Kidney (tissue), 14 donors: ENCODE measurements around the gene TCF12. TPM values are rescaled to one million over a fixed set of nuclear protein-coding genes. Genes with fewer than 3 reads are reported as not detected.

ENCODE experiments used
- DNase-seq, 5 donors: peaks; one replicate each; pipeline ENCODE4 v3.0.0-alpha.2; 2013 to 2020
- FAIRE-seq: peaks from 2 replicates; lab custom pipeline; 2012; peaks lifted over from hg19 to GRCh38; lab: Jason Lieb, UNC
- H3K27ac ChIP-seq, 2 donors: one replicate each; pipeline ENCODE4 v1.7.0; 2013; ENCODE audit warnings: low read depth in 2 of 2, low read length in 2 of 2, inconsistent platforms in 1 of 2
- H3K27me3 ChIP-seq: one replicate; pipeline ENCODE4 v1.7.1; 2013; ENCODE audit warnings: low read length, inconsistent platforms; ENCODE audit not compliant: control insufficient read depth, insufficient read depth
- H3K36me3 ChIP-seq, 3 donors: one replicate each; pipeline versions ENCODE4 v1.7.0 to v1.7.1; 2013; ENCODE audit warnings: low read length in 3 of 3, control low read depth in 1 of 3, inconsistent platforms in 1 of 3; ENCODE audit not compliant: insufficient read depth in 3 of 3, control insufficient read depth in 2 of 3
- H3K4me1 ChIP-seq, 3 donors: one replicate each; pipeline versions ENCODE4 v1.7.0 to v1.7.1; 2013; ENCODE audit warnings: low read length in 3 of 3, inconsistent platforms in 1 of 3, low read depth in 1 of 3; ENCODE audit not compliant: control insufficient read depth in 2 of 3, insufficient read depth in 2 of 3
- H3K4me3 ChIP-seq, 3 donors: one replicate each; pipeline versions ENCODE4 v1.7.0 to v1.8.1; 2013; ENCODE audit warnings: low read length in 3 of 3, control low read depth in 1 of 3, inconsistent platforms in 1 of 3
- H3K9ac ChIP-seq, 3 donors: one replicate each; pipeline versions ENCODE4 v1.7.0 to v1.7.1; 2013; ENCODE audit warnings: low read length in 3 of 3, control low read depth in 1 of 3, inconsistent platforms in 1 of 3
- H3K9me3 ChIP-seq, 3 donors: one replicate each; pipeline versions ENCODE4 v1.7.0 to v1.7.1; 2013; ENCODE audit warnings: low read length in 3 of 3, control low read depth in 1 of 3, inconsistent platforms in 1 of 3; ENCODE audit not compliant: control insufficient read depth in 2 of 3, insufficient read depth in 1 of 3
- intact Hi-C: fragments of 100-400 bp; cut with DNase I; formaldehyde crosslinking; loops from one replicate; pipeline ENCODE4 v1.11.1; 2022
- polyA plus RNA-seq: library from polyadenylated mRNA; stranded (reverse); fragments of 350-450 nt; fragmentation: Illumina TruSeq; extraction: RNeasy Lipid Tissue Mini Kit (QIAGEN cat#74804); gene quantifications from one replicate; pipeline ENCODE4 v1.2.3, GENCODE V29; 2014; ENCODE audit warnings: low read depth, low replicate concordance; ENCODE audit not compliant: insufficient read depth
- total RNA-seq: library from RNA; stranded (reverse); fragmentation: NEBNext Ultra II Directional; extraction: Animal tissue kit (Norgen Biotek cat#: 25700); gene quantifications from one replicate; pipeline ENCODE4 v1.2.1, GENCODE V29; 2021
- TF ChIP-seq, protein P1 (sequence below): IDR thresholded peaks from 3 replicates; pipeline ENCODE4 v1.5.1; 2012; ENCODE audit warnings: mild to moderate bottlenecking, moderate library complexity, borderline replicate concordance; ENCODE audit not compliant: insufficient read depth; ENCODE audit errors: extremely low read depth
- donor health status: control.
- donor health status: control.
- donor health status: control.
- donor health status: control.
- donor health status: control.
- donor health status: DM: yes; HTN: yes; CAD: no.
- donor health status: Normal renal cell carcinoma (clear cell type).

Gene TCF12
- total and polyA plus RNA-seq, 2 donors from 2014 or later, result 16.3 to 116 TPM

DNA sequence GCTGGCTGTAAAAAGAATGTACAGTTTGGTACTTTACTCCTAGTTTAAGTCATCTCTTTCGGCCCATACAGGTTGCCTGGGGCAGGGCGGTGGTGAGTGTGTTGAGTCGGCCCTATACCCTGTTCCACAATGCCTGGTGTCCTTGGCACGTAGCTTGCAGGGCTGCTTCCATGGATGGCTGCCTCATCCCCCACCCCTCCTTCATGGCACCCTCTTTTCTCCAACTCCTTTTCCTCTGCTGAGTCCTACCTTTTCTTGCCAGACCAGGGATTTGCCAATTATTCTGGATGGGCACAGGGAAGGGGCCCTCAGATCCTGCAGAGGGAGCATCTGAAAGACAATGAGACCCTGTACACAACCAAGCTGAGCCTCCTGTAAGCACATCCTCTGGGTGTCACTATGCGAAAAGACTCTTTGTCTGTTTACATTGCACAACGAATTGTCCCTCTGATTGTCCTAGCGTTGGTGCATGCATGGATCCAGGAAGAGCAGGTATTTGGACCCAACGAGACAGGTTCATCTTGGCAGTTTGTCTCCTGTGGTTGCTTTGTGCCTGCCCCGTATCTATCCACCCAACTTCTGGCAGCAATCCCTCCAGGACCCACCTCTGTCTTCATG, 384.3 kb downstream of the TCF12 start:
- TF ChIP-seq, protein P1, sequence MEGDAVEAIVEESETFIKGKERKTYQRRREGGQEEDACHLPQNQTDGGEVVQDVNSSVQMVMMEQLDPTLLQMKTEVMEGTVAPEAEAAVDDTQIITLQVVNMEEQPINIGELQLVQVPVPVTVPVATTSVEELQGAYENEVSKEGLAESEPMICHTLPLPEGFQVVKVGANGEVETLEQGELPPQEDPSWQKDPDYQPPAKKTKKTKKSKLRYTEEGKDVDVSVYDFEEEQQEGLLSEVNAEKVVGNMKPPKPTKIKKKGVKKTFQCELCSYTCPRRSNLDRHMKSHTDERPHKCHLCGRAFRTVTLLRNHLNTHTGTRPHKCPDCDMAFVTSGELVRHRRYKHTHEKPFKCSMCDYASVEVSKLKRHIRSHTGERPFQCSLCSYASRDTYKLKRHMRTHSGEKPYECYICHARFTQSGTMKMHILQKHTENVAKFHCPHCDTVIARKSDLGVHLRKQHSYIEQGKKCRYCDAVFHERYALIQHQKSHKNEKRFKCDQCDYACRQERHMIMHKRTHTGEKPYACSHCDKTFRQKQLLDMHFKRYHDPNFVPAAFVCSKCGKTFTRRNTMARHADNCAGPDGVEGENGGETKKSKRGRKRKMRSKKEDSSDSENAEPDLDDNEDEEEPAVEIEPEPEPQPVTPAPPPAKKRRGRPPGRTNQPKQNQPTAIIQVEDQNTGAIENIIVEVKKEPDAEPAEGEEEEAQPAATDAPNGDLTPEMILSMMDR, result no peak
- no peak for FAIRE-seq
- intact Hi-C loops, result loop anchor here (10.0 kb wide), 1 partner anchor 158 kb away; no protein-coding TSS in a partner anchor

DNA sequence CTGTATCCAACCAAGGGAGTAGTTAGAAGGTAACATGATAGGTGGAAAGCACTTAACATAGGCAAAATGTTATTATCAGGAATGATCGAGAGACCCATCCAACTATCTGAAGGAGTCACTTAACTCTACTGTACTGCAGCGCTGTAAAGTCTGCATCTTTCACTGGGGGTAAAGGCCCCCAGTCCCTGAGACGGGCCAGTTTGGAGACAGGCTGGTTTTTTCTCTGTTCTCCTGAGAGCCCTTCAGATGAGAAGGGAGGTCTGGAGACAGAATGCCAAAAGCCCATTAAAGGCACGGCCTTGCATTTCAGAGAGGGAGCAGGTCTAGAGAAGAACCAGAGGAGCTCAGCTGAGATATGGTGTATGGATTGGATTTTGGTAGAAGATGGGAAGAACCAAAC, 386.6 kb downstream of the TCF12 start:
- Histone ChIP-seq H3K27me3 (no peaks in the 10 kb centered on the region), H3K36me3 (no peaks in the 10 kb centered on the region), H3K27ac (no peak overlapping the region), H3K4me1 (peaks cover 0 to 2% (median 0%) of the 10 kb centered on the region in 3 donors), H3K9ac (no peak overlapping the region), H3K4me3 (no peak overlapping the region), H3K9me3 (no peaks in the 10 kb centered on the region)
- FAIRE-seq (no peak), DNase-seq (no peak)
- TF ChIP-seq, protein P1, result no peak
- intact Hi-C loops, result loop anchor here (10.0 kb wide), 1 partner anchor 160 kb away; no protein-coding TSS in a partner anchor

More for the DNA sequence above, 384.3 kb downstream of the TCF12 start:
- DNase-seq, result no peak
- H3K4me3 ChIP-seq, result no peak overlapping the region
- no peaks in the 10 kb centered on the region for H3K27me3 ChIP-seq
- peaks cover 0 to 2% (median 0%) of the 10 kb centered on the region in 3 donors for H3K4me1 ChIP-seq
- H3K27ac ChIP-seq, result no peak overlapping the region
- no peaks in the 10 kb centered on the region for H3K9me3 ChIP-seq
- H3K9ac ChIP-seq, result no peak overlapping the region
- no peaks in the 10 kb centered on the region for H3K36me3 ChIP-seq

DNA sequence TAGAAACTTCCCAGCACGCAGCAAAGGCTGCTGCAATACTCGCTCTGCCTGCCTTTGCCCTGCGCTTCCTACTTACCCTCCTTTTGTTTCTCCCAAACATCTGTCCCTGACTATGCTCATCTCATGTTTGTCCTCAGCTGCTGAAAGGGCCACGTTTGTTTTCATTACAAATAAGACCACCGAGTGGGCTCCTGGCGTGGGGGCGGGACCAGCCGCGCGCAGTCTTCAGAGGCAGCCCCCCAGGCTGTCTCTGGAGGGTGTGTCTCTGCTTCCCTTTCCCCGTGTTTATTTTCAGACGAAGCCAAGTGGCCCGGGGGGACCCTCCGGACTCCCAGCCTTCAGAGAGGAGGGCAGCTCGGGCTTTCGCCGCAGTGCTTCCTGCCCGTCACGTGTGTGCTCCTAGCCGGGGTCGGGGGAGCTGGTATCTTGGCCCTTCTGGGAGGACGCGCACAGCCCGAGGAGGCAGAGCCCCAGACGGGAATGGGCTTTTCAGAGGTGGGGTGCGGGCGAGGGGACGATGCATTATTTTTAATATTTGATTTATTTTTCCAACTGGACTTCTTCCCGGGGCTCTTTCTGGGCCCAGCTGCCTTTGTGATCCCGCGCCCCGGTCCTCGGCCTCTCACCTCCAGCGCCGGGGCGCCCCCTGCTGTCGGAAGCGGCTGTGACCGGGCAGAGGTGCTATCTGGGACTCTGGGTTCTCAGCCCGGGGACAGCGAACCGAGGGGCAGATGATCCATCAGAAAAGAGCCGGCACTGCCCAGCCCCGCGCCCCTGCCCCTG, 387.9 kb downstream of the TCF12 start:
- intact Hi-C loops, result loop anchor here (10.0 kb wide), 1 partner anchor 162 kb away; no protein-coding TSS in a partner anchor
- no peaks in the 10 kb centered on the region for H3K9me3 ChIP-seq
- no peak overlapping the region for H3K27ac ChIP-seq
- peak overlapping the region; percentile 18 to 53 (median 49) for H3K4me3 ChIP-seq
- H3K36me3 ChIP-seq, result no peaks in the 10 kb centered on the region
- no peak for FAIRE-seq
- H3K4me1 ChIP-seq, result peaks cover 0 to 2% (median 0%) of the 10 kb centered on the region in 3 donors
- no peaks in the 10 kb centered on the region for H3K27me3 ChIP-seq
- peak overlapping the region in 1 of 3 donors; percentile 27 for H3K9ac ChIP-seq
- peak; percentile 79 to 92 (median 89) for DNase-seq
- TF ChIP-seq, protein P1, result peak; percentile 82
